Right forelimb (tissue), 1 donor: ENCODE data around the gene PSMB10.

Experiments
- DNase-seq: peaks from one replicate; pipeline ENCODE4 v3.0.0-alpha.2; 2018

Gene PSMB10

DNA sequence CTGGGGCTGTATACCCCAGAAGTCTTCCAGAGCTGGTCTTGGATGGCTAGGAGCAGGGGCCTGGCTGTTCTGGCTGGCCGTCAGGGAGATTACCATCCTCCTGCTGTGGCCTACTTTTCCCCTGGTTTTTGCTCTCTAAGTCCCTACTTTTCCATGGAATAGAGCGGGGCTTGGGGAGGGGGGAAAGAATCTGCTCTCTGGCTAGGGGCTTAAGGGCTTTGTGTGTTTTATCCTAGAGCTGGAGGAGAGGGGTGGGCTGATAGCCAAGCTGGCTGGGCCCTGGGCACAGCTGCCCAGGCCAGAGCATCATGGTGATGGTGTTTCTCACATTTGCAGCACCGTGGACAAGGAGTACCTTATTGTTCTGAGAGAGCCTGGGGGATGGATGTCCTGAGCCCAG lies 48.3 kb downstream of the PSMB10 start:
- no peak for DNase-seq

- no peak for DNase-seq
Measured at GRCh38 chr16:67886387-67886786, 50.3 kb downstream of the PSMB10 start.

- DNase-seq, result no peak
Measured at GRCh38 chr16:67885976-67886375, 50.7 kb downstream of the PSMB10 start.

- no peak for DNase-seq
Measured at GRCh38 chr16:67885545-67885944, 51.1 kb downstream of the PSMB10 start.

DNA sequence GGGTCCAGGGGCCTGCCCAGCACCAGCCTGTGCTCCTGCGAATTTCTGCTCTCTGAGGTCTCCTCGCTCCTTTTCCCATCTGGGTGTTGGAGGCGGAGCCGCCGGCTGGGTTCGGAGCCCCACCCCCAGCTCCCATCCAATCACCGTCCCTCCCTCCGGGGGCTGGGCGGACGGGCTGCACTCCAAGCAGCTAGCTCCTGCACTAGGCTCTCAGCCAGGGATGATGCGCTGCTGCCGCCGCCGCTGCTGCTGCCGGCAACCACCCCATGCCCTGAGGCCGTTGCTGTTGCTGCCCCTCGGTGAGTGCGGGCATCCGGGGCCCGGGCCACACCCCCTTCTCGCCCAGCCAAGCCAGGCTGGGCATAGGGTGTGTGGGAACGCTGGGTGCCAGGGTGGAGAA lies 52.0 kb downstream of the PSMB10 start, which contains the start of gene NRN1L:
TSS of gene NRN1L (plus strand) at position 202 of the 400 bp plus-strand sequence. CDS start at position 221, 19 bp downstream.
- peak; percentile 92 for DNase-seq
